ENCODE measurements around the gene ZDHHC19.

ZDHHC19 gene

DNA sequence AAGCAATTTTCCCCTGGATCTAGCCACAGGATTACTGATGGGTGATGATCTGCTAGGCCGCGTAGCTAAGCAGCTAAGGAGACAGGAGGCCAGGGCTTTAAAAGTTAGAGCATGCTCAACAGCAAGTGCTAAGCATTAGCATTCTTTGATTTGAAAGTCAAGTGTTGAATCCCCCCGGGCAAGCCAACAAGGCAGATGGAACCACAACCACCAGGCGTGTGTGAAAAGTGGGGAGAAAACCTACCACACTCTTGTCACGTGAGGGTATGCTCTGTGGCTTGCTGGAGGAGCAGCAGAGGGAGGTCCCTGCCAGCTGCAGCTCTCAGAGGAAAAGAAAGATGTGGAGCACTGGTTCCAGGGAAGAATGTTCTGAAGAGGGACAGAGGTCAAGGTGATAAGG lies 26.0 kb upstream of the ZDHHC19 start:
- Histone ChIP-seq H3K27ac (ENCODE audit: low read depth, low read length) (no peak overlapping the region), H3K36me3 (ENCODE audit: insufficient read depth, low read length) (peaks cover 43% of the 10 kb centered on the region), H3K9me3 (ENCODE audit: low read length) (no peaks in the 10 kb centered on the region), H3K9ac (ENCODE audit: low read length) (no peak overlapping the region), H3K27me3 (ENCODE audit: control insufficient read depth in 1 of 2, insufficient read depth in 2 of 2, low read length in 2 of 2) (no peaks in the 10 kb centered on the region), H3K4me1 (ENCODE audit: insufficient read depth, low read length) (no peaks in the 10 kb centered on the region), H3K4me3 (ENCODE audit: low read depth in 1 of 2, low read length in 2 of 2) (no peak overlapping the region)

GRCh38 chr3:196236223-196236622 lies 25.0 kb upstream of the ZDHHC19 start:
- peaks cover 34% of the 10 kb centered on the region for H3K36me3 ChIP-seq (ENCODE audit: insufficient read depth, low read length)
- no peaks in the 10 kb centered on the region for H3K27me3 ChIP-seq (ENCODE audit: control insufficient read depth in 1 of 2, insufficient read depth in 2 of 2, low read length in 2 of 2)
- no peaks in the 10 kb centered on the region for H3K9me3 ChIP-seq (ENCODE audit: low read length)
- H3K4me1 ChIP-seq (ENCODE audit: insufficient read depth, low read length), result no peaks in the 10 kb centered on the region
- no peak overlapping the region for H3K27ac ChIP-seq (ENCODE audit: low read depth, low read length)
- H3K4me3 ChIP-seq (ENCODE audit: low read depth in 1 of 2, low read length in 2 of 2), result no peak overlapping the region
- H3K9ac ChIP-seq (ENCODE audit: low read length), result no peak overlapping the region

GRCh38 chr3:196235452-196236122 lies 24.4 kb upstream of the ZDHHC19 start:
- Histone ChIP-seq H3K9ac (ENCODE audit: low read length) (no peak overlapping the region), H3K27me3 (ENCODE audit: control insufficient read depth in 1 of 2, insufficient read depth in 2 of 2, low read length in 2 of 2) (no peaks in the 10 kb centered on the region), H3K27ac (ENCODE audit: low read depth, low read length) (no peak overlapping the region), H3K36me3 (ENCODE audit: insufficient read depth, low read length) (peaks cover 33% of the 10 kb centered on the region), H3K4me1 (ENCODE audit: insufficient read depth, low read length) (no peaks in the 10 kb centered on the region), H3K9me3 (ENCODE audit: low read length) (no peaks in the 10 kb centered on the region), H3K4me3 (ENCODE audit: low read depth in 1 of 2, low read length in 2 of 2) (no peak overlapping the region)

GRCh38 chr3:196232882-196233251 lies 21.7 kb upstream of the ZDHHC19 start:
- Histone ChIP-seq H3K4me3 (ENCODE audit: low read depth in 1 of 2, low read length in 2 of 2) (no peak overlapping the region), H3K9me3 (ENCODE audit: low read length) (no peaks in the 10 kb centered on the region), H3K4me1 (ENCODE audit: insufficient read depth, low read length) (no peaks in the 10 kb centered on the region), H3K36me3 (ENCODE audit: insufficient read depth, low read length) (peaks cover 12% of the 10 kb centered on the region), H3K27me3 (ENCODE audit: control insufficient read depth in 1 of 2, insufficient read depth in 2 of 2, low read length in 2 of 2) (no peaks in the 10 kb centered on the region), H3K27ac (ENCODE audit: low read depth, low read length) (no peak overlapping the region), H3K9ac (ENCODE audit: low read length) (no peak overlapping the region)

DNA sequence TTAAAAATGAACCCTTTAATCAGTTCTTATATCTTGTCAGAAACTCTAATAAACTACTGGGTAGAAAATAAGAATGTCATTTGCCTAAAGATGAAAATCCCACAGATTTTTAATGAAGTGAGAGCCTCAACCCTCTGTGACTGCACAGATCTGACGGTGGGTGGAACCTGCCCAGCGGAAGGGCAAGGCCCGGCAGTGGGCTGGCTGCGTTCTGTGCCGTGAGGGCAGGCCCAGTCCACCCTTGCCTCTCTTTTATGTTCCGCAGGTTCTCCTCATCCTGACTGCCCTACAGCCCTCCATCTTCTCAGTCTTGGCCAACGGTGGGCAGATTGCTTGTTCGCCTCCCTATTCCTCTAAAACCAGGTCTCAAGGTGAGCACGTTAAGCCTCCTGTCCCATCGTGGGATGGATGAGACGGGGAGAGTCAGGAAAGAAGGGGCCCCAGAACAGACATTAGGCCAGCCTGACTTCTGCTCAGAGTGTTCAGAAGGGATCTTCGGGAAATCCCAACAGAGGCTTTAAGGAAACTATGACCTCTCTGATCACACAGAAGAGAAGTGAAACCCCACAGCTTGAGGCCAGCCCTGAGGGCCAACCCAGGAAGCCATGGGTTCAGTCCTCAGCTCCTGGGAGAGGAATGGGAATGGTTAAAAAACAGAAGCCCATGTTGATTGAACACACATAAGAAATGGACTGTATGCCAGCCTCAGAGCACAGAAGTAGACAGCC lies 21.1 kb upstream of the ZDHHC19 start:
- Histone ChIP-seq H3K27me3 (ENCODE audit: control insufficient read depth in 1 of 2, insufficient read depth in 2 of 2, low read length in 2 of 2) (no peaks in the 10 kb centered on the region), H3K4me3 (ENCODE audit: low read depth in 1 of 2, low read length in 2 of 2) (no peak overlapping the region), H3K9me3 (ENCODE audit: low read length) (no peaks in the 10 kb centered on the region), H3K4me1 (ENCODE audit: insufficient read depth, low read length) (no peaks in the 10 kb centered on the region), H3K9ac (ENCODE audit: low read length) (no peak overlapping the region), H3K27ac (ENCODE audit: low read depth, low read length) (no peak overlapping the region), H3K36me3 (ENCODE audit: insufficient read depth, low read length) (peaks cover 6% of the 10 kb centered on the region)

- H3K36me3 ChIP-seq (ENCODE audit: insufficient read depth, low read length), result no peaks in the 10 kb centered on the region
- H3K4me1 ChIP-seq (ENCODE audit: insufficient read depth, low read length), result no peaks in the 10 kb centered on the region
- no peaks in the 10 kb centered on the region for H3K27me3 ChIP-seq (ENCODE audit: control insufficient read depth in 1 of 2, insufficient read depth in 2 of 2, low read length in 2 of 2)
- no peaks in the 10 kb centered on the region for H3K9me3 ChIP-seq (ENCODE audit: low read length)
- no peak overlapping the region for H3K4me3 ChIP-seq (ENCODE audit: low read depth in 1 of 2, low read length in 2 of 2)
- H3K27ac ChIP-seq (ENCODE audit: low read depth, low read length), result no peak overlapping the region
- H3K9ac ChIP-seq (ENCODE audit: low read length), result no peak overlapping the region
Measured at GRCh38 chr3:196227629-196228493, 16.7 kb upstream of the ZDHHC19 start.

- Histone ChIP-seq H3K4me3 (ENCODE audit: low read depth in 1 of 2, low read length in 2 of 2) (no peak overlapping the region), H3K27me3 (ENCODE audit: control insufficient read depth in 1 of 2, insufficient read depth in 2 of 2, low read length in 2 of 2) (no peaks in the 10 kb centered on the region), H3K9ac (ENCODE audit: low read length) (no peak overlapping the region), H3K27ac (ENCODE audit: low read depth, low read length) (no peak overlapping the region), H3K36me3 (ENCODE audit: insufficient read depth, low read length) (no peaks in the 10 kb centered on the region), H3K4me1 (ENCODE audit: insufficient read depth, low read length) (no peaks in the 10 kb centered on the region), H3K9me3 (ENCODE audit: low read length) (no peaks in the 10 kb centered on the region)
Measured at GRCh38 chr3:196227121-196227561, 15.9 kb upstream of the ZDHHC19 start.

- no peaks in the 10 kb centered on the region for H3K36me3 ChIP-seq (ENCODE audit: insufficient read depth, low read length)
- H3K4me1 ChIP-seq (ENCODE audit: insufficient read depth, low read length), result no peaks in the 10 kb centered on the region
- H3K27ac ChIP-seq (ENCODE audit: low read depth, low read length), result no peak overlapping the region
- no peaks in the 10 kb centered on the region for H3K9me3 ChIP-seq (ENCODE audit: low read length)
- no peak overlapping the region for H3K9ac ChIP-seq (ENCODE audit: low read length)
- no peaks in the 10 kb centered on the region for H3K27me3 ChIP-seq (ENCODE audit: control insufficient read depth in 1 of 2, insufficient read depth in 2 of 2, low read length in 2 of 2)
- no peak overlapping the region for H3K4me3 ChIP-seq (ENCODE audit: low read depth in 1 of 2, low read length in 2 of 2)
Measured at GRCh38 chr3:196225763-196226364, 14.7 kb upstream of the ZDHHC19 start.

GRCh38 chr3:196225086-196225485 lies 13.9 kb upstream of the ZDHHC19 start:
- no peak overlapping the region for H3K27ac ChIP-seq (ENCODE audit: low read depth, low read length)
- no peaks in the 10 kb centered on the region for H3K9me3 ChIP-seq (ENCODE audit: low read length)
- no peaks in the 10 kb centered on the region for H3K27me3 ChIP-seq (ENCODE audit: control insufficient read depth in 1 of 2, insufficient read depth in 2 of 2, low read length in 2 of 2)
- no peak overlapping the region for H3K4me3 ChIP-seq (ENCODE audit: low read depth in 1 of 2, low read length in 2 of 2)
- no peak overlapping the region for H3K9ac ChIP-seq (ENCODE audit: low read length)
- H3K4me1 ChIP-seq (ENCODE audit: insufficient read depth, low read length), result no peaks in the 10 kb centered on the region
- H3K36me3 ChIP-seq (ENCODE audit: insufficient read depth, low read length), result no peaks in the 10 kb centered on the region

DNA sequence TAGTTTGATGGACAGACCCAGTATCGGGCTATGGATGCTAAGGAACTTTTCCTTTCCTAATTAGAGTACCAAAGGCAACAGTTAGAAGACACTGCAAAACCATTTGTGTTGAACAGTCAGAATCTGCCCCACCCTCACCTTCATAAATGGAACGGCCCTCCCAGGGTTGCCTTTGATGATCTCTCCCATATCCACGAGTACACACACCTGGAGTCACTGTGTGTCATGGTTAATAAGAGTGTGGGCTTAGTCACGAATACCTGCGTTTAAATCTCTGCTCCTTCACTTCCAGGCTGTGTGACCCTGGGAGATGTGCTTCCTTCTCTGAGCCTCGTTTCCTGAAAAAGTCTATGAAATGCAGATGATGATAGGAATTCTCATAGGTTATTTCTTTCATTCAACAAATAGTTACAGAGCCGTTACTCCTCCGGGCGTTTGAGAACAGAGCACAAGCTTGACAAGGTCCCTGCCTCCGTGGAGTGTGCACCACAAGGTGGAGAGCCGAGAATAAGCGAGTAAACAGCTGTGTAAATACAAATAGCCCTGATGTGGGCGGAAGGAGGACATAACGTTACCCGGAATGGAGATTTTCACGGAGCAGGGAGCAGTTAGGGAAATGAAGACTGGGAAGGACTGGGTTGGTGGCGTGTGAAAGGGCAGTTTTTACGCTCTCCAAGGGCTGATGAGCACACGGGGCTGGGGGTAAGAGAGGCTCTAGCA lies 11.8 kb upstream of the ZDHHC19 start:
- Histone ChIP-seq H3K27ac (ENCODE audit: low read depth, low read length) (no peak overlapping the region), H3K4me3 (ENCODE audit: low read depth in 1 of 2, low read length in 2 of 2) (no peak overlapping the region), H3K9me3 (ENCODE audit: low read length) (no peaks in the 10 kb centered on the region), H3K9ac (ENCODE audit: low read length) (no peak overlapping the region), H3K27me3 (ENCODE audit: control insufficient read depth in 1 of 2, insufficient read depth in 2 of 2, low read length in 2 of 2) (no peaks in the 10 kb centered on the region), H3K36me3 (ENCODE audit: insufficient read depth, low read length) (no peaks in the 10 kb centered on the region), H3K4me1 (ENCODE audit: insufficient read depth, low read length) (peaks cover 4% of the 10 kb centered on the region)

DNA sequence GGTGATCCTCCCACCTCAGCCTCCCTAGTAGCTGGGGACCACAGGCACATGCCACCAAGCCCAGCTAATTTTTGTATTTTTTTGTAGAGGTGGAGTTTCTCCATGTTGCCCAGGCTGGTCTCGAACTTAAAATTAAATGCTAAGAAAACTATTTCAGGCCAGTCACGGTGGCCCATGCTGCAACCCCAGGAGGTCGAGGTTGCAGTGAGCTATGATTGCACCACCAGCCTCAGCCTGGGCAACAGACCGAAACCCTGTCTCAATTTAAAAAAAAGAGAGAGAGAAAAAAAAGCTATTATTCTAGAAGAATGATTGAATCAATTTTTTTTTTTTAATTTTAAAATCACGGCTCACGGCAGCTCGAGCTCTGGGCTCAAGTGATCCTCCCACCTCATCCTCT lies 9.8 kb upstream of the ZDHHC19 start:
- H3K36me3 ChIP-seq (ENCODE audit: insufficient read depth, low read length), result no peaks in the 10 kb centered on the region
- H3K9ac ChIP-seq (ENCODE audit: low read length), result no peak overlapping the region
- no peaks in the 10 kb centered on the region for H3K9me3 ChIP-seq (ENCODE audit: low read length)
- H3K27me3 ChIP-seq (ENCODE audit: control insufficient read depth in 1 of 2, insufficient read depth in 2 of 2, low read length in 2 of 2), result no peaks in the 10 kb centered on the region
- peaks cover 4% of the 10 kb centered on the region for H3K4me1 ChIP-seq (ENCODE audit: insufficient read depth, low read length)
- H3K27ac ChIP-seq (ENCODE audit: low read depth, low read length), result no peak overlapping the region
- H3K4me3 ChIP-seq (ENCODE audit: low read depth in 1 of 2, low read length in 2 of 2), result no peak overlapping the region

All from muscle layer of colon (tissue), 2 donors.